ENCODE data around the gene NKX2-4.

DNA sequence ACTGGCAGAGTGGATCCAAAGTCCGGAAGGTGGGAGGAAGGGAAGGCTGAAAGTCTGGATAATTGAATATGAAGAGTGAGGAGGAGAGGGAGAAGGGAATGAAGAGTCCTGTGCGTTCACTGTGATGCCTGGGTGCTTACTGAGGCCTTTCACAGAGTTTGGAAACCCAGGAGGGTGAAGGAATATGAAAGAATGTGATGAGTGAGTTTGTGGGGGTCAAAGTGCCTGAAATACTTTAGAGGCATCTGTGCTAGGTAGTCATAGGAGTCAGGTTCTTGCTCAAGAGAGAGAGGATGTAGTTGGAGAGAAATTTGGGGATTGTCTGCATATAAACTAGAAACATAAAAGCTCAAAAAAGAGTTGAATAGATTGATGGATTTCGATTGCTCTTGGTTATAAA lies 20.7 kb downstream of the NKX2-4 start:
- no peak for TF ChIP-seq POLR2A (IDR thresholded peaks at IDR 0.05; ENCODE audit: low read length)
- TF ChIP-seq GATA1 (IDR thresholded peaks at IDR 0.05; ENCODE audit: low read depth, low read length), result no peak

Measured in erythroblast (primary cell).